Transverse colon (tissue), 4 donors: Measurements from ENCODE around the gene FANCI.

ENCODE experiments used
- CTCF ChIP-seq, 5 experiments: fragments of 200-600 bp in 3 of 5; fragments of 450-650 bp in 2 of 5; sonication (generic) in 3 of 5; IDR thresholded peaks; 1 replicate in 2 of 5; 2 replicates in 3 of 5; pipeline ENCODE4 v1.5.1; 2016 to 2017; ENCODE audit warnings: antibody characterized with exemption in 5 of 5, inconsistent platforms in 3 of 5, mild to moderate bottlenecking in 2 of 5, moderate library complexity in 1 of 5
- POLR2A ChIP-seq: fragments of 450-650 bp; IDR thresholded peaks from one replicate; pipeline ENCODE4 v1.6.1; 2016; ENCODE audit warnings: antibody characterized with exemption, mild to moderate bottlenecking, moderate library complexity
- POLR2AphosphoS5 ChIP-seq, 3 donors: sonication (generic); formaldehyde crosslinking; IDR thresholded peaks; one replicate each; pipeline ENCODE4 v1.6.1; 2016; ENCODE audit warnings: antibody characterized with exemption in 3 of 3

DNA sequence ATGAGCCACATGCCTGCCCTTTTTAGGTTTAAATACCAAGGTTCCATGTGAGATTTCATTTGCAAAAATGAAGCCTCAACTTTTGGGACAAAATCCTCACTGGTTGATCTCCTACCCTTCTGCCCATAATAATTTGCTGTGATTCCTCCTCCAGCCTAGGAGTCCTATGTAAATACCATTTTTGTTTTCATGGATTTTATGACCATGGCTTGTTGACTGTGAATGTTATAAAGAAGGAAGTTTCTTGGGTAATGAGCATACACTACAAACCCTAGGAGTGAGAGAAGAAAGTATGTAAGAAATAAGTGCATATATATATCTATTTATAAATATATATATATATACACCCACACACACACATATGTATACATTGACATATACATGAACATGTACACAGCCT lies 35.5 kb upstream of the FANCI start:
- TF ChIP-seq POLR2A: no peak
- no peak for TF ChIP-seq CTCF (IDR thresholded peaks at IDR 0.05)
- TF ChIP-seq POLR2AphosphoS5 (IDR thresholded peaks at IDR 0.05): no peak
